GM21619 (cell line): ENCODE data around the gene PRR5.

Experiments
- ATAC-seq: cut with Tn5 transposase; IDR thresholded peaks from one replicate; pipeline ENCODE4 v1.9.1; 2021; ENCODE audit not compliant: unreplicated experiment

PRR5 gene

GRCh38 chr22:44786136-44786535, 84.1 kb downstream of the PRR5 start:
- ATAC-seq = no peak

GRCh38 chr22:44786610-44787009, 84.6 kb downstream of the PRR5 start:
- no peak for ATAC-seq
